T-helper 2 cell (primary cell): ENCODE data around the gene DCAF5.

Experiments
- DNase-seq, 5 experiments: peaks; one replicate each; pipeline versions ENCODE4 v3.0.0 to v3.0.0-alpha.2; 2012 to 2022

Gene DCAF5

GRCh38 chr14:69001375-69001774 lies 151.5 kb downstream of the DCAF5 start:
- no peak for DNase-seq
